Stomach (tissue), 9 donors: ENCODE results near the gene AKT1. TPM values are rescaled to one million over a fixed set of nuclear protein-coding genes. Genes with fewer than 3 reads are reported as not detected.
A peak's percentile ranks its signal among the peaks of the same experiment; 100 is the strongest.

Experiments used
- DNase-seq, 2 donors: peaks; one replicate each; pipeline versions ENCODE4 v3.0.0 to v3.0.0-alpha.2; 2013 to 2019
- H3K27ac ChIP-seq, 5 donors: fragments of 200-600 bp in 4 of 5; sonication (generic) in 4 of 5; one replicate each; pipeline ENCODE4 v1.5.1; 2013 to 2019; ENCODE audit warnings: mild to moderate bottlenecking in 1 of 5, moderate library complexity in 1 of 5
- H3K27me3 ChIP-seq, 3 donors: fragments of 200-600 bp; sonication (generic); one replicate each; pipeline ENCODE4 v1.5.1; 2017 to 2019; ENCODE audit warnings: mixed run types in 1 of 3
- H3K36me3 ChIP-seq, 4 donors: fragments of 200-600 bp; sonication (generic); 1 replicate in 3 of 4; 2 replicates in 1 of 4; pipeline ENCODE4 v1.5.1; 2016 to 2019
- H3K4me1 ChIP-seq, 4 donors: fragments of 200-600 bp; sonication (generic); one replicate each; pipeline ENCODE4 v1.5.1; 2016 to 2019
- H3K4me3 ChIP-seq, 4 donors: fragments of 200-600 bp; sonication (generic) in 3 of 4; one replicate each; pipeline ENCODE4 v1.5.1; 2016 to 2019; ENCODE audit warnings: mild to moderate bottlenecking in 1 of 4
- H3K9me3 ChIP-seq, 4 donors: fragments of 200-600 bp; sonication (generic); one replicate each; pipeline ENCODE4 v1.5.1; 2016 to 2019
- EP300 ChIP-seq: sonication (generic); formaldehyde crosslinking; IDR thresholded peaks from one replicate; pipeline ENCODE4 v1.6.1; 2017; ENCODE audit warnings: antibody characterized with exemption
- POLR2A ChIP-seq, 4 donors: fragments of 450-650 bp; IDR thresholded peaks; one replicate each; pipeline ENCODE4 v1.6.1; 2016; ENCODE audit warnings: antibody characterized with exemption in 4 of 4, control low read depth in 2 of 4, mild to moderate bottlenecking in 1 of 4, moderate library complexity in 1 of 4
- POLR2AphosphoS5 ChIP-seq, 3 donors: sonication (generic); formaldehyde crosslinking; IDR thresholded peaks; one replicate each; pipeline ENCODE4 v1.6.1; 2016; ENCODE audit warnings: antibody characterized with exemption in 3 of 3
- WGBS, 5 donors: extraction: QIAGEN DNeasy Blood & Tissue Kit in 3 of 5; methylation state at CpG; one replicate each; pipeline versions ENCODE4 v1.1.5 to v1.1.7; 2013 to 2018; 5-methylcytosine and 5-hydroxymethylcytosine counted together
- intact Hi-C: fragments of 100-400 bp; cut with DNase I; formaldehyde crosslinking; loops from one replicate; pipeline ENCODE4 v1.15.1; 2023; ENCODE audit warnings: low total_unique reads
- polyA plus RNA-seq, 3 donors: library from polyadenylated mRNA; stranded (reverse); fragments of 200-250 nt; gene quantifications; one replicate each; pipeline ENCODE4 v1.2.3, GENCODE V29; 2013
- total RNA-seq, 5 donors: library from RNA; depleted of rRNA; stranded (reverse); fragments of >200 nt; gene quantifications; one replicate each; pipeline versions ENCODE4 v1.1.0 to v1.2.3, GENCODE V29; 2014 to 2016
- TF ChIP-seq, protein P1 (sequence below), 7 experiments: fragments of 450-650 bp in 4 of 7; fragments of 200-600 bp in 3 of 7; sonication (generic) in 3 of 7; IDR thresholded peaks; one replicate each; pipeline ENCODE4 v1.5.1; 2016 to 2019; ENCODE audit warnings: antibody characterized with exemption in 7 of 7, control low read depth in 2 of 7, mild to moderate bottlenecking in 1 of 7
- donor health status: healthy with polysubstance abuse.
- donor health status: Bipolar disorder and iron deficiency.
- donor health status: healthy.

AKT1 gene
- total and polyA plus RNA-seq, 8 donors = 85.2 to 292 (median 113) TPM

DNA sequence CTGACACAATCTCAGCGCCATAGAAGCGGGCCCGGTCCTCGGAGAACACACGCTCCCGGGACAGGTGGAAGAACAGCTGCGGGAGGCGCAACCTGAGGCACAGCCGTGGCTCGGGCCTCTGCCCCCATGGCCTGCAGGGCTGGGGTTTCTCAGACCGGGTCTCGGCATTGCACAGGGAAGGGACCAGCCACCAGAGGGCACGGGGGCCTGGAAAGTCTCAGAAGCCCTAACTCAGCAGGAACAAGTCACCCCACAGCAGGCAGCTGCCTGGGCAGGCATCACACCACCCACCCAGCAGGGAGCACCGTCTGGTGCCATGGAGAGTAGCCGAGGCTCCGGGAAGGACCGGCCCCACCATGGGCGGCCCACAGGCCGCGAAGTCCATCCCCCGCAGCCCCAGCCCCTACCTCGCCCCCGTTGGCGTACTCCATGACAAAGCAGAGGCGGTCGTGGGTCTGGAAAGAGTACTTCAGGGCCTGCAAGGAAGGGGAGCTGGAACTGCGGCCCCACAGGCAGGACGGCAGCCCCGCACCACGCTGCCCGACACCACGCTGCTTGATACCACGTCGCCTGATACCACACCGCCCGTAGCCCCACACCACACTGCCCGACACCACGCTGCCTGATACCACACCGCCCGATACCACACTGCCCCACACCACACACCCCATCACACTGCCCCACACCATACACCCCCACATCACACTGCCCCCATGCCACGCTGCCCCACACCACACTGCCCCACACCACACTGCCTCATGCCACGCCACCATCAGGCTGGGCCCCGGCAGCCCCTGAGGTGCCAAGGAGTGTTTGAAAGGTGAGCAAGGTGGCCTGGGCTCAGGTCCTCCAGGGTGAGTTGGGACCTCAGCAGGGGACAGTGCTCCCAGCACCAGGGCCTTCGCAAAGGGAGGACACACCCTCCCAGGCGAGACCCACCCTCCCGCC lies 21.8 kb downstream of the AKT1 start:
- 68 to 85% (median 78%) methylated on average over 10 to 46 of the region's 46 CpGs for WGBS, 5 donors
- Histone ChIP-seq H3K36me3 (peaks cover 37 to 90% (median 73%) of the 10 kb centered on the region in 4 donors), H3K27me3 (no peaks in the 10 kb centered on the region), H3K4me3 (no peak overlapping the region), H3K27ac (peak overlapping the region; percentile 15 to 62 (median 39)), H3K9me3 (peaks cover 0 to 4% (median 0%) of the 10 kb centered on the region in 4 donors), H3K4me1 (peaks cover 17 to 70% (median 59%) of the 10 kb centered on the region in 4 donors)
- DNase-seq = no peak
- TF ChIP-seq POLR2A (IDR thresholded peaks at IDR 0.05) (no peak), EP300 (no peak)
- TF ChIP-seq, protein P1, sequence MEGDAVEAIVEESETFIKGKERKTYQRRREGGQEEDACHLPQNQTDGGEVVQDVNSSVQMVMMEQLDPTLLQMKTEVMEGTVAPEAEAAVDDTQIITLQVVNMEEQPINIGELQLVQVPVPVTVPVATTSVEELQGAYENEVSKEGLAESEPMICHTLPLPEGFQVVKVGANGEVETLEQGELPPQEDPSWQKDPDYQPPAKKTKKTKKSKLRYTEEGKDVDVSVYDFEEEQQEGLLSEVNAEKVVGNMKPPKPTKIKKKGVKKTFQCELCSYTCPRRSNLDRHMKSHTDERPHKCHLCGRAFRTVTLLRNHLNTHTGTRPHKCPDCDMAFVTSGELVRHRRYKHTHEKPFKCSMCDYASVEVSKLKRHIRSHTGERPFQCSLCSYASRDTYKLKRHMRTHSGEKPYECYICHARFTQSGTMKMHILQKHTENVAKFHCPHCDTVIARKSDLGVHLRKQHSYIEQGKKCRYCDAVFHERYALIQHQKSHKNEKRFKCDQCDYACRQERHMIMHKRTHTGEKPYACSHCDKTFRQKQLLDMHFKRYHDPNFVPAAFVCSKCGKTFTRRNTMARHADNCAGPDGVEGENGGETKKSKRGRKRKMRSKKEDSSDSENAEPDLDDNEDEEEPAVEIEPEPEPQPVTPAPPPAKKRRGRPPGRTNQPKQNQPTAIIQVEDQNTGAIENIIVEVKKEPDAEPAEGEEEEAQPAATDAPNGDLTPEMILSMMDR (IDR thresholded peaks at IDR 0.05) = peak in 1 of 7 experiments; percentile 8
- intact Hi-C loops = loop anchor here (10.0 kb wide), 1 partner anchor 51 kb away; no protein-coding TSS in a partner anchor

DNA sequence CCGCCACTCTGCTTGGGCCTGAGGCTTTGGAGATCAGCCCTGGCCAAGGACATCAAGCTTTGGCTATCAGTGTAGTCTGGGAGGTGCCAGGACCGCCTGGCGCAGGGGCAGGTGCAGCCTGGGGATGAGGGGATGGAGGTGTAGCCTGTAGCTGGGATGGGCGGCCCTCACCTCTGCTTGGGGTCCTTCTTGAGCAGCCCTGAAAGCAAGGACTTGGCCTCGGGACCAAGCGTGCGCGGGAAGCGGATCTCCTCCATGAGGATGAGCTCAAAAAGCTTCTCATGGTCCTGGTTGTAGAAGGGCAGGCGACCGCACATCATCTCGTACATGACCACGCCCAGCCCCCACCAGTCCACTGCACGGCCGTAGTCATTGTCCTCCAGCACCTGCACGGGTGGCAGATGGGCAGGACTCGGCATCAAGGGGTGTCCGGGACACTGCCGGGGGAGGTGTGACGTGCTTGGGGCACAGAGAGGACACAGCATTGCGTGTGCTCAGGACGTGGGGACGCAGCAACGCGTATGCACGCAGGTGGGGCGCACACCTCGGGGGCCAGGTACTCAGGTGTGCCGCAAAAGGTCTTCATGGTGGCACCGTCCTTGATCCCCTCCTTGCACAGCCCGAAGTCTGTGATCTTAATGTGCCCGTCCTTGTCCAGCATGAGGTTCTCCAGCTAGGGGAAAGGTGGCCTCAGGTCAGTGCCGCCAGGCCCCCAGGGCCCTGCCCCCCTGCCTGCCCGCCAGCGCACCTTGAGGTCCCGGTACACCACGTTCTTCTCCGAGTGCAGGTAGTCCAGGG lies 22.6 kb downstream of the AKT1 start:
- intact Hi-C loops = loop anchor here (10.0 kb wide), 1 partner anchor 52 kb away; no protein-coding TSS in a partner anchor
- peaks cover 24 to 74% (median 61%) of the 10 kb centered on the region in 4 donors for H3K4me1 ChIP-seq
- WGBS, 5 donors = 88 to 94% (median 90%) methylated on average over 31 to 38 of the region's 38 CpGs
- peaks cover 35 to 83% (median 71%) of the 10 kb centered on the region in 4 donors for H3K36me3 ChIP-seq
- H3K27me3 ChIP-seq = no peaks in the 10 kb centered on the region
- peak overlapping the region in 3 of 5 donors; percentile 6 to 46 (median 39) for H3K27ac ChIP-seq
- TF ChIP-seq EP300 (no peak), POLR2A (IDR thresholded peaks at IDR 0.05) (no peak), POLR2AphosphoS5 (IDR thresholded peaks at IDR 0.05) (no peak)
- TF ChIP-seq, protein P1 (IDR thresholded peaks at IDR 0.05) = no peak
- H3K9me3 ChIP-seq = peaks cover 0 to 4% (median 0%) of the 10 kb centered on the region in 4 donors
- H3K4me3 ChIP-seq = no peak overlapping the region
- no peak for DNase-seq

DNA sequence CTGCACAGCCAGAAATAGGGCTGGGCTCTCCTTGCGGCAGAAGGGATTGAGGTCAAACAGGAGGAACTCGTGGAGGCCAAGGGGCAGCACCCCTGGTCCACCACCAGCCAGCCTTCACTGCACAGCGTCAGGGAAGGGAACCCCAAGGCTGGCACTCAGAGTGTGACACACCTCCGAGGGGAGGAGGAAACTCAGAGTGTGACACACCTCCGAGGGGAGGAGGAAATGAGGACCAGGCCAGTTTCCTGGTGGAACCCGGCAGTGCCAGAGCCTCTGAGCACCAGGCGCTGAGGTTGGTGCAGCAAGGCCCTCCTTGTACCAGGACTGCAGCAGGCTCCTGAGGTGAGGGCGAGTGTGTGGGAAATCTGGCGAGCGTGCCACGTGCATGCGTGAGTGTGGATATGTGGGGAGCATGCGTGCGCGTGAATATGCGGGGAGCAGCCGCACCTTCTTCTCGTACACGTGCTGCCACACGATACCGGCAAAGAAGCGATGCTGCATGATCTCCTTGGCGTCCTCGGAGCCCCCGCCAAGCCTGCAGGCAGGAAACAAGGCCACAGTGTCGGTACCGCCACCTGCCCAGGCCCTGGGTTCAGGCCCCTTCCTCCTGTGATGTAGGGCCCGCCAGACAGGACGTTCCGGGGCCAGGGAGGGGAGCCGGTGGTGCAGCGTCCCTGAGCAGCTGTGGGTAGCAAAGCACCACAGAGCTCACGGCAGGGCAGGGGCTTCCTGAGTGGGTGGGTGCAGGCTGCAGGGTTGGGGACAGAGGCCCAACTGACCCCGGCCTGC lies 23.4 kb downstream of the AKT1 start:
- Histone ChIP-seq H3K27me3 (no peaks in the 10 kb centered on the region), H3K9me3 (peaks cover 0 to 4% (median 0%) of the 10 kb centered on the region in 4 donors), H3K4me1 (peaks cover 24 to 68% (median 54%) of the 10 kb centered on the region in 4 donors), H3K27ac (peak overlapping the region in 2 of 5 donors; percentile 46 to 50), H3K36me3 (peaks cover 30 to 76% (median 71%) of the 10 kb centered on the region in 4 donors), H3K4me3 (no peak overlapping the region)
- peak in 1 of 2 donors; percentile 67 for DNase-seq
- 65 to 91% (median 79%) methylated on average over 22 to 34 of the region's 34 CpGs for WGBS, 5 donors
- no peak for TF ChIP-seq EP300
- peak in 2 of 3 donors; percentile 11 to 65 for TF ChIP-seq POLR2AphosphoS5 (IDR thresholded peaks at IDR 0.05)
- intact Hi-C loops = loop anchor here (10.0 kb wide), 1 partner anchor 53 kb away; no protein-coding TSS in a partner anchor

DNA sequence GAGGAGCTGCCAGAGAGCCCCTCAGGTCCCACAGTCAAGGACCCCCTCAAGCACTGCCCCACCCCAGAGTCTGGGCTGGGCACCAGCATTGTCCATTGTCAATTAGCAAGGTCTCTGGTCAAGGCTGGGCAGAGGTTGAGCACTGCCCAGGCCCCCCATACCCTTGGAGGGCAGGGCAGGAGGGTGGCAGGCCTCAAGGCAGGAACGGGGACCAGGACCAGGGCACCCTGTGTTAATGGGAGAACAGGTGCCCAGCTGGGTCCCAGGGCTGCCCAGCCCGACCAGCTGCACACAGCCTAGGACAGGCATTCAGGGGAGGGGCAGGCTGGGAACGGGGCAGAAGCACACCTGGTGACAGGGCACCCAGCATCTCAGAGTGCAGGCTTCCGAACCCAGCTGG lies 24.2 kb downstream of the AKT1 start:
- Histone ChIP-seq H3K36me3 (peaks cover 26 to 69% (median 66%) of the 10 kb centered on the region in 4 donors), H3K27ac (peak overlapping the region in 1 of 5 donors; percentile 46), H3K4me3 (no peak overlapping the region), H3K9me3 (peaks cover 0 to 4% (median 0%) of the 10 kb centered on the region in 4 donors), H3K27me3 (no peaks in the 10 kb centered on the region), H3K4me1 (peaks cover 24 to 60% (median 47%) of the 10 kb centered on the region in 4 donors)
- TF ChIP-seq POLR2AphosphoS5 (IDR thresholded peaks at IDR 0.05) (no peak), EP300 (no peak), POLR2A (IDR thresholded peaks at IDR 0.05) (no peak)
- TF ChIP-seq, protein P1 (IDR thresholded peaks at IDR 0.05) = no peak
- WGBS, 5 donors = 94 to 100% (median 98%) methylated on average over 2 to 4 of the region's 4 CpGs; no CpG with 5 or more reads in 1 of the 5 donors
- DNase-seq = no peak
- intact Hi-C loops = loop anchor here (10.0 kb wide), 1 partner anchor 53 kb away; no protein-coding TSS in a partner anchor
